Aorta (tissue), 5 donors: ENCODE measurements around the gene MFSD2A. TPM values are rescaled to one million over a fixed set of nuclear protein-coding genes. Genes with fewer than 3 reads are reported as not detected.
"Not testable (repeated sequence)": the region's sequence is repeated elsewhere in the genome, so short reads cannot be mapped to it uniquely, and the experiment has no call there.

ENCODE experiments used
- ATAC-seq: fragments of 200-7000 bp; cut with Tn5 transposase; one replicate; pipeline ENCODE4 v1.9.1; 2022; ENCODE audit warnings: moderate library complexity; ENCODE audit not compliant: low FRiP score
- DNase-seq, 2 donors: peaks; one replicate each; pipeline ENCODE4 v3.0.0-alpha.2; 2020
- H3K27ac ChIP-seq, 2 donors: one replicate each; pipeline ENCODE4 v1.5.1; 2013; ENCODE audit warnings: low read length in 2 of 2, mild to moderate bottlenecking in 2 of 2, moderate library complexity in 2 of 2, control low read depth in 1 of 2, inconsistent platforms in 1 of 2, low read depth in 1 of 2
- H3K27me3 ChIP-seq, 2 donors: one replicate each; pipeline ENCODE4 v1.6.1; 2013; ENCODE audit warnings: control low read depth in 1 of 2, low read length in 1 of 2, mild to moderate bottlenecking in 1 of 2, moderate library complexity in 1 of 2; ENCODE audit not compliant: insufficient read depth in 2 of 2, control insufficient read depth in 1 of 2
- H3K36me3 ChIP-seq, 2 donors: one replicate each; pipeline ENCODE4 v1.6.1; 2013; ENCODE audit warnings: control low read depth in 1 of 2, low read length in 1 of 2, mild to moderate bottlenecking in 1 of 2; ENCODE audit not compliant: insufficient read depth in 2 of 2, control insufficient read depth in 1 of 2
- H3K4me1 ChIP-seq, 2 donors: one replicate each; pipeline ENCODE4 v1.6.1; 2013; ENCODE audit warnings: low read length in 2 of 2, control low read depth in 1 of 2, mild to moderate bottlenecking in 1 of 2, moderate library complexity in 1 of 2; ENCODE audit not compliant: insufficient read depth in 2 of 2, control insufficient read depth in 1 of 2
- H3K4me3 ChIP-seq, 2 donors: one replicate each; pipeline ENCODE4 v1.5.1; 2013; ENCODE audit warnings: low read length in 2 of 2, control low read depth in 1 of 2, mild to moderate bottlenecking in 1 of 2
- H3K9me3 ChIP-seq: one replicate; pipeline ENCODE4 v1.6.1; 2013; ENCODE audit warnings: mild to moderate bottlenecking, low read length; ENCODE audit not compliant: control insufficient read depth
- WGBS, 2 donors: extraction: QIAGEN DNeasy Blood & Tissue Kit; methylation state at CpG; one replicate each; pipeline ENCODE4 v1.1.7; 2013; 5-methylcytosine and 5-hydroxymethylcytosine counted together
- intact Hi-C, 2 donors: fragments of 100-400 bp; cut with DNase I; formaldehyde crosslinking; loops; one replicate each; pipeline versions ENCODE4 v1.14.2 to v1.15.0; 2022
- polyA plus RNA-seq, 2 donors: library from polyadenylated mRNA; stranded (reverse); fragments of 200-250 nt; gene quantifications; one replicate each; pipeline ENCODE4 v1.2.3, GENCODE V29; 2013
- total RNA-seq, 2 donors: library from RNA; stranded (reverse); fragmentation: NEBNext Ultra II Directional; extraction: Animal tissue kit (Norgen Biotek cat#: 25700); gene quantifications; one replicate each; pipeline ENCODE4 v1.2.1, GENCODE V29; 2021
- donor health status: healthy with polysubstance abuse.
- donor health status: Bipolar disorder and iron deficiency.
- donor health status: DM: no; HTN: no; CAD: no.
- donor health status: DM: no; HTN: no; CAD: no.
- donor health status: DM: yes; HTN: yes; CAD: no.

MFSD2A gene
- total and polyA plus RNA-seq, 4 donors, result 0.31 to 3.3 (median 1.4) TPM

- DNase-seq, result no peak
- Histone ChIP-seq H3K4me1 (no peaks in the 10 kb centered on the region), H3K27me3 (no peaks in the 10 kb centered on the region), H3K4me3 (no peak overlapping the region), H3K27ac (no peak overlapping the region), H3K36me3 (no peaks in the 10 kb centered on the region), H3K9me3 (no peaks in the 10 kb centered on the region)
- intact Hi-C loops, result no loop called here
- 61 to 64% methylated on average over 2 of the region's 2 CpGs for WGBS, 2 donors
- ATAC-seq, result no peak
Measured at GRCh38 chr1:40001456-40001855, 46.5 kb downstream of the MFSD2A start.

GRCh38 chr1:40003156-40004093 is 48.5 kb downstream of the MFSD2A start:
- DNase-seq (no peak), ATAC-seq (no peak)
- H3K9me3 ChIP-seq, result no peaks in the 10 kb centered on the region
- 73 to 78% methylated on average over 10 of the region's 10 CpGs for WGBS, 2 donors
- no peaks in the 10 kb centered on the region for H3K36me3 ChIP-seq
- no peaks in the 10 kb centered on the region for H3K27me3 ChIP-seq
- no peak overlapping the region for H3K27ac ChIP-seq
- no peaks in the 10 kb centered on the region for H3K4me1 ChIP-seq
- intact Hi-C loops, result no loop called here
- H3K4me3 ChIP-seq, result no peak overlapping the region

DNA sequence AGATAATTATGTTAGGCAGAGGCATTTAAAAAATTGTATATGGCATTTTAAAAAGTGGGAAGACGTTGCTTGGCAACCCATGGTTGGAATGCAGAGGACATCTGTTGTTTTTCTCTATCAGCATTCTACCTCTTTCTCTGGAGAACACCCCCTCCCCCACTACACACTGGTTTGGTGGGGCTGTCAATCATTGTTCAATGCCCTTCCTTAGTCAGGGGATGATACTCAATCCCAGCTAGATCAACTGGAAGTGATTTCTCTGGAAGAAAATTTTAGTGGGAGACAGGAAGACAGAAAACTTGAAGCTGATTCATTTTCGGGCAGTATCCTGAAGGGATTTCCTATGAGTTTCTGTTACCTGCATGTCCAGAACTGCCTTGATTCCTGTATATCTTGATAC is 49.9 kb downstream of the MFSD2A start:
- Histone ChIP-seq H3K27ac (no peak overlapping the region), H3K4me1 (no peaks in the 10 kb centered on the region), H3K27me3 (no peaks in the 10 kb centered on the region), H3K4me3 (no peak overlapping the region), H3K36me3 (no peaks in the 10 kb centered on the region), H3K9me3 (no peaks in the 10 kb centered on the region)
- 56 to 58% methylated on average over 2 of the region's 2 CpGs for WGBS, 2 donors
- DNase-seq, result no peak
- intact Hi-C loops, result no loop called here
- ATAC-seq, result no peak

DNA sequence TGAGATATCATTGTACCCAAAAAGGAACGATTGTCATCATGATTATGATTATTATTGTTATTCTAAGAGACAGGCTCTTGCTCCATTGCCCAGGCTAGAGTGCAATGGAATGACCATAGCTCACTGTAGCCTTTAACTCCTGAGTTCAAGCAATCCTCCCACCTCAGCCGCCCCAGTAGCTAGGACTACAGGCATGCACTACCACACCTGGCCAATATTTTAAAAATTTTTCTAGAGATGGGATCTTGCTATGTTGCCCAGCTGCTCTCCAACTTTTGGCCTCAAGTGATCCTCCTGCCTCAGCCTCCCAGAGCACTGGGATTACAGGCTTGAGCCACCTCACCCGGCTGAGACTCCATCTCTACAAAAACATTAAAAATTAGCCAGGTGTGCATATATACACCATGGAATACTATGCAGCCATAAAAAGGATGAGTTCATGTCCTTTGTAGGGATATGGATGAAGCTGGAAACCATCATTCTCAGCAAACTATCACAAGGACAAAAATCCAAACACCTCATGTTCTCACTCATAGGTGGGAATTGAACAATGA is 52.6 kb downstream of the MFSD2A start:
- H3K4me3 ChIP-seq, H3K27ac ChIP-seq, H3K4me1 ChIP-seq, intact Hi-C loops, H3K27me3 ChIP-seq, ATAC-seq, H3K36me3 ChIP-seq, DNase-seq, H3K9me3 ChIP-seq: not testable (repeated sequence)
- 88 to 90% methylated on average over 3 of the region's 3 CpGs for WGBS, 2 donors

DNA sequence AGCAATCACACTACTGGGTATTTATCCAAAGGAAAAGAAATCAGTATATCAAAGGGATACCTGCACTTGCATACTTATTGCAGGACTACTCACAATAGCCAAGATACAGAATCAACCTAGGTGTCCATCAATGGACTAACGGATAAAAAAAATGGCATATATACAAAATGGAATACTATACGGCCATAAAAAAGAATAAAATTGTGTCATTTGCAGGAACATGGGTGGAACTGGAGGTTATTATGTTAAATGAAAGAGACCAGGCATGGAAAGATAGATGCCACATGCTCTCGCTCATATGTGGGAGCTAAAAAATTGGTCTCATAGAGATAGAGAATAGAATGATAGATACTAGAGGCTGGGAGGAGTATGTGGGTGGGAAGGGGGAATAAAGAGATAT is 56.3 kb downstream of the MFSD2A start:
- Histone ChIP-seq H3K4me1 (no peaks in the 10 kb centered on the region), H3K27me3 (no peaks in the 10 kb centered on the region), H3K9me3 (no peaks in the 10 kb centered on the region), H3K27ac (no peak overlapping the region), H3K36me3 (no peaks in the 10 kb centered on the region), H3K4me3 (no peak overlapping the region)
- DNase-seq, result no peak
- ATAC-seq, result no peak
- 92 to 93% methylated on average over 3 of the region's 3 CpGs for WGBS, 2 donors
- intact Hi-C loops, result no loop called here

- WGBS, 2 donors, result 73 to 76% methylated on average over 3 of the region's 3 CpGs
- Histone ChIP-seq H3K36me3 (no peaks in the 10 kb centered on the region), H3K9me3 (peaks cover 1% of the 10 kb centered on the region), H3K27ac (no peak overlapping the region), H3K27me3 (no peaks in the 10 kb centered on the region), H3K4me1 (no peaks in the 10 kb centered on the region), H3K4me3 (no peak overlapping the region)
- DNase-seq (no peak), ATAC-seq (no peak)
- intact Hi-C loops, result no loop called here
Measured at GRCh38 chr1:40014253-40014706, 59.3 kb downstream of the MFSD2A start.

DNA sequence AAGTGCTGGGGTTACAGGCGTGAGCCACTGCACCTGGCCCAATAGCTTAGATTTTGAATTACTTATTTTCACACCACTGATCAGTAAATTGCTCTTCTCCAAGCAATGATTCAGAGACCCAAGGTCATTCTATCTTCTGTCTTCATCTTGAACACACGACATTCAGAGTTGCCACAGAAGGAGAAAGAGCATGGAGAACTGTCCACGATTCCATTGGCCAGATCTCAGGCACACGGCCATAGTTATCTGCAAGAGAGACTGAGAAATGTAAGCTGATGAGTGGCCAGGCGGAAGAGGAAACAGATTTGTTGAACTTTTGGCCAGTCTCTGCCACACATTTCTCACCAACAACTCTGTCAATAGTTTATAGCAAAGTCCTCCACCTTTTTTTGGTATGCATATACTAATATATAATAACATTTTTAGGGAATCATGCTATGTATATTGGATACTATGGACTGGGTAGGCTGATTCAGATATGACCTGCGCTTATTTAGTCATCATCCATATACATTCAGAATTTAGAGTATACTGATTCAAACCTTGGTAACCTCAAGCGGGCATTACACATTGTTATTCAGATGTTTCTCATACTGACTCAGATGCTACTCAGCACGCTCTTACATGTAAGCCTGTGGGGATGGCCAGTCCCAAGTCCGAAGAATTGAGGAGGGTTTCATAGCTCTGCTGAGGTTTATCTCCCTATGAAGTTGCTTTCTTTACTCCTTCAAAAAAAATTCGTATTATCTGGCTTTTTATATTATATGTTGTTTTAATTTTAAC is 60.1 kb downstream of the MFSD2A start:
- no peak for DNase-seq
- ATAC-seq, result no peak
- H3K4me3 ChIP-seq, result no peak overlapping the region
- H3K9me3 ChIP-seq, result peaks cover 1% of the 10 kb centered on the region
- H3K27me3 ChIP-seq, result no peaks in the 10 kb centered on the region
- H3K27ac ChIP-seq, result no peak overlapping the region
- intact Hi-C loops, result no loop called here
- H3K36me3 ChIP-seq, result no peaks in the 10 kb centered on the region
- 57 to 70% methylated on average over 10 of the region's 10 CpGs for WGBS, 2 donors
- H3K4me1 ChIP-seq, result no peaks in the 10 kb centered on the region

DNA sequence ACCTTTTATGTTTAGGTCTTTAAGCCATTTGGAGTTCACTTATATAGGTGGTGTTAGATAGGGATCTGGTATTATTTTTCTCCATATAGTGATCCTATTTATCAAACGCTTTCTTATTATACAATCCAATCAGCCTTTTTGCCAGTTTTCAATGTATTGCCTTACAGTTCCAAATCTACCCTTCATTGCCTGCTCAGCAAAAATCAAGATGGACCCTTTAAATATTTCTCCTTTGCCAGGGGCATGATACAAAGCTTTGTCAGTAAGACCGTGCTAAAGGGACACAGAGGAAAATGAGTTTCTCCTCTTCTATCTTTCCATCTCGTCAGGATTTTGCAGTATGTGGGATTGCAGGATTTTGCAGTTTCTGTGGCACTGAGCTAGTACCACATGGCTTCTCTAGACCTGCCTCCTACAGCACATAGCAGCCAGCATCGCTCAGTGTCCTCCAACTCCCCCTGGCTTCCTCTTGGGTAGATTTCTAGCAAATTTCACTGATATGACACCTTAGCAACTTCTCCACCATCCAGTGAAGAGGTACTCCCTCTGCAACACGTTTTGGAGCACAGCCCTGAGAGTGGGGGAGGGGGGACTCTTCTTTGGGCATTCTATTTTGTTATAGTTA is 63.1 kb downstream of the MFSD2A start:
- Histone ChIP-seq H3K27ac (no peak overlapping the region), H3K4me1 (no peaks in the 10 kb centered on the region), H3K4me3 (no peak overlapping the region), H3K9me3 (peaks cover 1% of the 10 kb centered on the region), H3K27me3 (no peaks in the 10 kb centered on the region), H3K36me3 (no peaks in the 10 kb centered on the region)
- 63 to 77% methylated on average over 5 of the region's 5 CpGs for WGBS, 2 donors
- no peak for ATAC-seq
- intact Hi-C loops, result no loop called here
- no peak for DNase-seq
